Mucosa of stomach (tissue), 1 donor: ENCODE measurements around the gene RGS6.

ENCODE experiments used
- H3K27me3 ChIP-seq: one replicate; pipeline ENCODE4 v1.7.0; 2013; ENCODE audit warnings: mild to moderate bottlenecking, low read length; ENCODE audit not compliant: control insufficient read depth, insufficient read depth
- H3K36me3 ChIP-seq: one replicate; pipeline ENCODE4 v1.7.0; 2013; ENCODE audit warnings: low read length; ENCODE audit not compliant: control insufficient read depth, insufficient read depth
- H3K4me1 ChIP-seq: one replicate; pipeline ENCODE4 v1.7.0; 2013; ENCODE audit warnings: mild to moderate bottlenecking, low read length; ENCODE audit not compliant: control insufficient read depth, insufficient read depth
- H3K4me3 ChIP-seq: one replicate; pipeline ENCODE4 v1.7.0; 2013; ENCODE audit warnings: low read length
- H3K9ac ChIP-seq: one replicate; pipeline ENCODE4 v1.7.0; 2013; ENCODE audit warnings: mild to moderate bottlenecking, low read length, moderate library complexity
- H3K9me3 ChIP-seq: one replicate; pipeline ENCODE4 v1.7.0; 2013; ENCODE audit warnings: mild to moderate bottlenecking, low read length, moderate library complexity; ENCODE audit not compliant: control insufficient read depth
- donor health status: Pancreatic carcinoma.

Gene RGS6

DNA sequence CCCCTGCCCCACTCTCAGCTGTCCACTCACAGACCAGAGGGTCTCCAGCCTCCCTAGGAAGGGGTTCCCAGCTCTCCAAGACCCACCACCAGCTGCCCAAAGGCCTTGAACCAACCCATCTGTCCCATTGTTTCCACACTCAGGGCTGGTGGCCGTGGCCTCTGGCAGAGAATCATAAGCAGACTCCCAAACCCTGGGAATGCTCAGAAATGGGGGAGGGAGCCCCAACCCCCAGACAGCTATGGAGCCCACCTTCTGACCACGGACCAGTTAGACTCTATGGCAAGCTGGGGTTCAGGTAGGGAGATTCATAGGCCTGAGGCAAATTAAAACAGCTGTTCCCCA lies 681.7 kb downstream of the RGS6 start:
- Histone ChIP-seq H3K9me3 (no peaks in the 10 kb centered on the region), H3K27me3 (no peaks in the 10 kb centered on the region), H3K36me3 (no peaks in the 10 kb centered on the region), H3K4me1 (no peaks in the 10 kb centered on the region), H3K9ac (no peak overlapping the region), H3K4me3 (no peak overlapping the region)

DNA sequence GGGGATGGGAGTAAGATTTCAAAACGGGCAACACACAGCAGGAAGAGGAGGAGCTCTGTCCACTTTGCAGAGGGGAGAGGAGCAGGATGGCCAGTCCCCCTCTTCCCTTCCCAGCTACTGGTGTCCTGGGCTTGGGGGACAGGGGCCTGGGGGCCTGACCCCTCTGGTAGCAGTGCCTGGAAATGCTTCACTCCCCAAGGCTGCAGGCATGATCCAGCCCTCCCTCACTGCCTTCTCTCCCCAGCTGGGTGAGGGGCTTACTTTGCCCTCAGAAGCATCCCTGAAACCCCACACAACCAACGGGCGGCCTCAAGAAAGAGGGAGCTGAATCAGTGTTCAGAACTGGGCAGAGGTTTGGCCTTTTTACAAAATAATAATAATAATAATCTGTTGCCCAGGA lies 682.1 kb downstream of the RGS6 start:
- Histone ChIP-seq H3K27me3 (no peaks in the 10 kb centered on the region), H3K4me3 (no peak overlapping the region), H3K9me3 (no peaks in the 10 kb centered on the region), H3K9ac (no peak overlapping the region), H3K4me1 (no peaks in the 10 kb centered on the region), H3K36me3 (no peaks in the 10 kb centered on the region)

DNA sequence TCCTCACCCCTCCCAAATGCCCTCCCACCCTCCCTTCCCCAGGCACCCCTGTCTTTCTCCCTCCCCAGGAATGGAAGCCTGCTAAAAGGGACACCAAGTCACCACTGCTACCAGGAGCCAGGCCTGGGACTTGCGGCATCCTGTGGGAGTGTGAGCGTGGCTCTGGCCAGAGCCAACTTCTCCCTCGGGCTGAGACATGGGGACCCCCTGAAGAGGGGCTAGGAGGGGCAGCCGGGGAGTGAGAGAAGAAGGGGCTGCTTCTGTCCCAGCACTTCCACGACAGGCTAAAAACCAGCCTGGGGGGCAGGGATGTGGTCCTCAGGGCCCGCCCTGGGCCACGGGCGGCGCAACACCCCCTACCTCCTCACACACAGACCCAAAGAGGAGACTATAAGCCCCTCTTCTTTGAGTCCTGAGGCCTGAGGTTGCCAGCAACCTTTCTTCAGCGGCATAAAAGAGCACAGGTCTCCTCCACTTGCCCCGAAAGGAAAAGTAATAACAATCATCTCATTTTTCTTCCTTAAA lies 682.7 kb downstream of the RGS6 start:
- H3K9ac ChIP-seq, result no peak overlapping the region
- no peaks in the 10 kb centered on the region for H3K9me3 ChIP-seq
- H3K27me3 ChIP-seq, result no peaks in the 10 kb centered on the region
- H3K36me3 ChIP-seq, result no peaks in the 10 kb centered on the region
- no peaks in the 10 kb centered on the region for H3K4me1 ChIP-seq
- H3K4me3 ChIP-seq, result no peak overlapping the region

DNA sequence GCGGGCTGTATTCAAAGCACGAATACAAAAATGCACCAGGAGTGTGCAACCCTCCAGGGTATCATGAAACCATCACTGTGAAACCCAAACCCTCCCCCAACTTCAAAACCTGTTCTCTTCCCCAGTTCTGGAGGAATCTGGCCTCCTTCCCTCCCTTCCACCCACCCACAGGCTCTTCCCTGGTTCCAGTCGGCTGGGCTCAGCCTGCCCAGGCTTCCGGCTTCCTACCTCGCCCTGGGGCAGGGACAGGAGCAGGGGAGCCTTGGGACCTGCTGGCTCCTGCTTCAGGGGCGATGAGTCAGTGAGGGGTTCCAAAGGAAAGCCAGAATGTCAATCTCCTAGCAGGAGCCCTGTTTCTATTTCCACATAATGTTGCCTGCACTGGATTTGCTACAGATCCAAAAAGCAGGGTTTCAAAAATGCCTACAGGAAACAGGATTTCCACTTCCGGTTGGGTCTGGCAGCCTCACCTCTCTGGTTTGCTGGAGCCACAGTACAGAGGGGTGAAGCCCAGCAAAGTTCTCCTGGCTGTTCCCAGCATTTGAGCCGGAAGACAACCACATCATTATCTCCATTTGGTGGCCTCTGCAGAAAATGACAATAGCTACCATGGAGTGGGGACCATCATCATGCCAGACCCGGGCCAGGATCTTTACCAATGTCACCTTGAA lies 683.4 kb downstream of the RGS6 start:
- Histone ChIP-seq H3K9me3 (no peaks in the 10 kb centered on the region), H3K36me3 (no peaks in the 10 kb centered on the region), H3K4me3 (no peak overlapping the region), H3K4me1 (no peaks in the 10 kb centered on the region), H3K9ac (no peak overlapping the region), H3K27me3 (no peaks in the 10 kb centered on the region)
